ENCODE results near the gene ARL14. TPM values are rescaled to one million over a fixed set of nuclear protein-coding genes. Genes with fewer than 3 reads are reported as not detected.

ARL14 gene
- total and polyA plus RNA-seq, 2 of the 13 experiments (the other 11 are each of a cell fraction or from before 2014, with no cell fraction given): 0.11 TPM; not detected in 1

DNA sequence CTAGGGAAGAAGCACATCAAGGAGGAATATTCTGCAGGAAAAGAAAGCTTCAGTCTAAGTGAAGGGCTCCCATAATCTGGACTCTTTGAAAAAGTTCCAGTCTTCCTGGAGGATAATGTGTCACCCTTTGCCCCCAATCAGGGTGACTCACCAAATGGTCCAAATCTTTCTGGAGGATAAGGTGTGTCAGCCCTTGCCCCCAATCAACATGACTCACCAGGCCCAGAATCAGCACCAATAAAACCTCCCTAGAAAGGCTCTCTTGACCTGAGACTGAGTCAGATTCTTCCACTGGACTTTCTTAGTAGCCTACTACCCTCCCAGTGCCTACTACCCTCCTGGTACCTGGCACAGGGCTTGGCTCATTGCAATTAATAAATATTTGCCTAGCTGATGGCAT lies 9.5 kb upstream of the ARL14 start:
- Histone ChIP-seq H3K79me2 (ENCODE audit: insufficient read depth, low read length) (no peaks in the 10 kb centered on the region), H2AFZ (ENCODE audit: low read length) (no peak overlapping the region), H3K27me3 (ENCODE audit: control insufficient read depth in 1 of 2, insufficient read depth in 2 of 2, low read length in 2 of 2) (no peaks in the 10 kb centered on the region), H3K4me2 (ENCODE audit: low read depth, low read length) (no peak overlapping the region), H3K27ac (ENCODE audit: extremely low read length, insufficient read depth, low read length) (no peak overlapping the region), H4K20me1 (ENCODE audit: insufficient read depth, low read length) (no peaks in the 10 kb centered on the region), H3K4me3 (replicated peaks in 1 of 3; ENCODE audit: insufficient read depth in 1 of 3, low read depth in 2 of 3, low read length in 3 of 3) (no peak overlapping the region), H3K36me3 (replicated peaks in 1 of 2; ENCODE audit: control insufficient read depth in 1 of 2, insufficient read depth in 2 of 2, low read length in 2 of 2) (no peaks in the 10 kb centered on the region), H3K9me3 (ENCODE audit: low read length) (no peaks in the 10 kb centered on the region), H3K9ac (ENCODE audit: insufficient read depth, low read depth, low read length) (no peak overlapping the region), H3K4me1 (ENCODE audit: insufficient read depth, low read length) (no peaks in the 10 kb centered on the region)
- POLR2A ChIA-PET: no interaction called here
- TF ChIP-seq NFRKB (IDR thresholded peaks at IDR 0.05): no peak
- TF ChIP-seq SRY (CRISPR knock-in tag; IDR thresholded peaks at IDR 0.05): no peak
- TF ChIP-seq, protein P1, sequence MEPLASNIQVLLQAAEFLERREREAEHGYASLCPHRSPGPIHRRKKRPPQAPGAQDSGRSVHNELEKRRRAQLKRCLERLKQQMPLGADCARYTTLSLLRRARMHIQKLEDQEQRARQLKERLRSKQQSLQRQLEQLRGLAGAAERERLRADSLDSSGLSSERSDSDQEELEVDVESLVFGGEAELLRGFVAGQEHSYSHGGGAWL (CRISPR knock-in tag; IDR thresholded peaks at IDR 0.05): no peak
- TF ChIP-seq GABPB1 (CRISPR knock-in tag; IDR thresholded peaks at IDR 0.05): no peak
- TF ChIP-seq RCOR2 (CRISPR knock-in tag; IDR thresholded peaks at IDR 0.05): no peak
- TF ChIP-seq ZFP90 (CRISPR knock-in tag; IDR thresholded peaks at IDR 0.05; ENCODE audit: borderline replicate concordance): no peak
- TF ChIP-seq, protein P2, sequence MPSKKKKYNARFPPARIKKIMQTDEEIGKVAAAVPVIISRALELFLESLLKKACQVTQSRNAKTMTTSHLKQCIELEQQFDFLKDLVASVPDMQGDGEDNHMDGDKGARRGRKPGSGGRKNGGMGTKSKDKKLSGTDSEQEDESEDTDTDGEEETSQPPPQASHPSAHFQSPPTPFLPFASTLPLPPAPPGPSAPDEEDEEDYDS (CRISPR knock-in tag; IDR thresholded peaks at IDR 0.05): no peak
- no peak for TF ChIP-seq ATAD3A (CRISPR knock-in tag; IDR thresholded peaks at IDR 0.05)
- no TSS peak for BruUV-seq (replicated peaks)
- ATAC-seq (no peak), DNase-seq (ENCODE audit: low spot score) (no peak), FAIRE-seq (no peak)
- CTCF ChIA-PET (ENCODE audit: low intra/inter-chr PET ratio, low total read pairs): no interaction called here
- in situ Hi-C loops (cut with HindIII; ENCODE audit: extremely low pct_ligation_motif_present, low pct_unique_long_range_greater_than_20kb): no loop called here
- intact Hi-C loops (cut with micrococcal nuclease; ENCODE audit: unreplicated experiment): no loop called here

DNA sequence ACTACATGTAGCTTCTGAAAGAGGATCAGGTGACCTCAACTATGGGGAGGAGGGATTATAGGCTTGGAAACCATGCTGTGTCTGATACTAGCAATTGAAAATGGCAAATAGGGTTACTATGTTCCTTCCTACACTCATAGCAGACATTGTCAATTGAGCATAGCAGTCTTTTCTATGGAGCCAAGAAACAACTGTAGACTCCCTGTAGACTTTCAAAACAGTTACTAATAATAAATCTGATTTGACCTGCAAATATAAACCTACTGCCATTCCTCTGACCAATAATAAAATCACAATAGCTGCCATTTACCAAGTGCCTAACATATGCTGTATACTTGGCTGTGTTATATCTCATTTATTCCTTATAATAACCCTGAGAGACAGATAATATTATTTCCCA lies 8.5 kb upstream of the ARL14 start:
- H3K4me2 ChIP-seq (ENCODE audit: low read depth, low read length): no peak overlapping the region

More for the DNA sequence above, 8.5 kb upstream of the ARL14 start:
- no peak for DNase-seq (ENCODE audit: low spot score)
- no peak for FAIRE-seq
- Histone ChIP-seq H3K4me3 (replicated peaks in 1 of 3; ENCODE audit: insufficient read depth in 1 of 3, low read depth in 2 of 3, low read length in 3 of 3) (no peak overlapping the region), H3K27ac (ENCODE audit: extremely low read length, insufficient read depth, low read length) (no peak overlapping the region), H4K20me1 (ENCODE audit: insufficient read depth, low read length) (no peaks in the 10 kb centered on the region), H3K9ac (ENCODE audit: insufficient read depth, low read depth, low read length) (no peak overlapping the region), H3K4me1 (ENCODE audit: insufficient read depth, low read length) (peaks cover 10% of the 10 kb centered on the region), H3K36me3 (replicated peaks in 1 of 2; ENCODE audit: control insufficient read depth in 1 of 2, insufficient read depth in 2 of 2, low read length in 2 of 2) (no peaks in the 10 kb centered on the region), H3K27me3 (ENCODE audit: control insufficient read depth in 1 of 2, insufficient read depth in 2 of 2, low read length in 2 of 2) (no peaks in the 10 kb centered on the region), H2AFZ (ENCODE audit: low read length) (no peak overlapping the region), H3K79me2 (ENCODE audit: insufficient read depth, low read length) (no peaks in the 10 kb centered on the region), H3K9me3 (ENCODE audit: low read length) (no peaks in the 10 kb centered on the region)
- no peak for ATAC-seq
- TF ChIP-seq PCBP1 (IDR thresholded peaks at IDR 0.05; ENCODE audit: borderline replicate concordance, low read depth, low read length) (no peak), JARID2 (CRISPR knock-in tag; IDR thresholded peaks at IDR 0.05; ENCODE audit: insufficient replicate concordance) (no peak)
- TF ChIP-seq, protein P3, sequence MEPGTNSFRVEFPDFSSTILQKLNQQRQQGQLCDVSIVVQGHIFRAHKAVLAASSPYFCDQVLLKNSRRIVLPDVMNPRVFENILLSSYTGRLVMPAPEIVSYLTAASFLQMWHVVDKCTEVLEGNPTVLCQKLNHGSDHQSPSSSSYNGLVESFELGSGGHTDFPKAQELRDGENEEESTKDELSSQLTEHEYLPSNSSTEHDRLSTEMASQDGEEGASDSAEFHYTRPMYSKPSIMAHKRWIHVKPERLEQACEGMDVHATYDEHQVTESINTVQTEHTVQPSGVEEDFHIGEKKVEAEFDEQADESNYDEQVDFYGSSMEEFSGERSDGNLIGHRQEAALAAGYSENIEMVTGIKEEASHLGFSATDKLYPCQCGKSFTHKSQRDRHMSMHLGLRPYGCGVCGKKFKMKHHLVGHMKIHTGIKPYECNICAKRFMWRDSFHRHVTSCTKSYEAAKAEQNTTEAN (CRISPR knock-in tag; conservative IDR thresholded peaks at IDR 0.05): no peak
- intact Hi-C loops (cut with micrococcal nuclease; ENCODE audit: unreplicated experiment) (no loop called here), in situ Hi-C loops (cut with HindIII; ENCODE audit: extremely low pct_ligation_motif_present, low pct_unique_long_range_greater_than_20kb) (no loop called here)
- ChIA-PET CTCF (ENCODE audit: low intra/inter-chr PET ratio, low total read pairs) (no interaction called here), POLR2A (no interaction called here)
- BruUV-seq (replicated peaks): no TSS peak
